Activated CD4-positive, alpha-beta T cell treated with anti-CD3 and anti-CD28 coated beads, Interleukin-2, amount 10 ng/mL, durations not matched to agents 7 days and 5 days (primary cell): Measurements from ENCODE around the gene SCGB2A2. TPM values are rescaled to one million over a fixed set of nuclear protein-coding genes. Genes with fewer than 3 reads are reported as not detected.

ENCODE experiments used
- CTCF ChIA-PET: fragments of 350-600 bp; sonication (Branson Sonifier 250); formaldehyde crosslinking; loops from one replicate; lab custom pipeline; 2021; ENCODE audit warnings: antibody characterized with exemption; lab: Charles Lee
- POLR2A ChIA-PET: fragments of 350-600 bp; sonication (Branson Sonifier 250); formaldehyde crosslinking; loops from one replicate; lab custom pipeline; 2021; ENCODE audit warnings: antibody characterized with exemption; lab: Charles Lee
- DNase-seq: peaks from one replicate; pipeline ENCODE4 v3.0.0-alpha.2; 2020
- H3K27ac Mint-ChIP-seq: one replicate; pipeline ENCODE4 v1.8.0; 2021; ENCODE audit warnings: mild to moderate bottlenecking, moderate library complexity, mixed read lengths
- H3K27me3 Mint-ChIP-seq: one replicate; pipeline ENCODE4 v1.8.0; 2021; ENCODE audit warnings: mixed read lengths
- H3K36me3 Mint-ChIP-seq: one replicate; pipeline ENCODE4 v1.8.0; 2021; ENCODE audit warnings: low read depth, mixed read lengths
- H3K4me1 Mint-ChIP-seq: one replicate; pipeline ENCODE4 v1.8.0; 2021; ENCODE audit warnings: mixed read lengths
- H3K4me3 Mint-ChIP-seq: one replicate; pipeline ENCODE4 v1.8.0; 2021; ENCODE audit warnings: mild to moderate bottlenecking, moderate library complexity, mixed read lengths
- H3K9me3 Mint-ChIP-seq: one replicate; pipeline ENCODE4 v1.8.0; 2021; ENCODE audit warnings: mixed read lengths
- total RNA-seq, 2 experiments: library from RNA; stranded (reverse); gene quantifications; one replicate each; pipeline ENCODE4 v1.2.3, GENCODE V29; 2021

The SCGB2A2 gene
- total RNA-seq, 2 experiments from 2014 or later, result not detected

DNA sequence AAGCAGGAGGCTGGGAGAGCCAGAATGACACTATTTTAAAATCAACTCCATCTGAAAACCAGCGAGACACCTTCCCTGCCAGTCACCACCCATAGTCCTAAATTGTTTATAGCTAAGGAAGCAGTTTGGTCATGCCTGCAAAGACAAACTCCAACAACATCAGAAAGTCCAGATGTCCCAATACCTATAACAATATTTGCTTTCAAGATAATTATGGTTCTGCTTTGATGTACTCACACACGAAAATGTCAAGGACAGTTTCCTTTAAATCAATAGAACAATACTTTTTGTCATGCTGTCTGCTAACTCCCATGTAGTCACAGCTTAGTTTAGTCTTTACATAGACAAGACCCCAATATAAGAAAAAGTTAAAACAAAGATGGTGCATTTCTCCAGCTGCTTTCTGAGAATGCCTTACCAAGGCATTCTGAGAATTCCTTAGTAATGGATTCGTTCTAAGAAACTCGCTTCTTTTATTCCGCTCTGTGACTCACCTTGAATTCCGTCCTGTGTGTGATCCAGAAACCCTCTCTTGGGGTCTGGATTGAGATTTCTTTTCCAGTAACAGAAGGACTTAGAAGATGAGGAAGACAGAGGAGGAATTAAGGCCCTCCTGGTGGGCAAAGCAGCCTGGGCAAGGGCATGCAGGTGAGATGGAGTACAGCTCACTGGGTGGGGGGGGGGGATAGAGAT lies 9.6 kb upstream of the SCGB2A2 start:
- peaks cover 1% of the 10 kb centered on the region for H3K4me1 Mint-ChIP-seq
- no peak overlapping the region for H3K27ac Mint-ChIP-seq
- H3K4me3 Mint-ChIP-seq, result no peak overlapping the region
- H3K27me3 Mint-ChIP-seq, result peaks cover 27% of the 10 kb centered on the region
- no peaks in the 10 kb centered on the region for H3K36me3 Mint-ChIP-seq
- POLR2A ChIA-PET, result no interaction called here
- H3K9me3 Mint-ChIP-seq, result no peaks in the 10 kb centered on the region
- CTCF ChIA-PET, result interaction anchor here (0.9 kb wide), 1 partner anchor 17 kb away, joined by 3 read pairs; no protein-coding TSS in a partner anchor
- DNase-seq, result no peak

DNA sequence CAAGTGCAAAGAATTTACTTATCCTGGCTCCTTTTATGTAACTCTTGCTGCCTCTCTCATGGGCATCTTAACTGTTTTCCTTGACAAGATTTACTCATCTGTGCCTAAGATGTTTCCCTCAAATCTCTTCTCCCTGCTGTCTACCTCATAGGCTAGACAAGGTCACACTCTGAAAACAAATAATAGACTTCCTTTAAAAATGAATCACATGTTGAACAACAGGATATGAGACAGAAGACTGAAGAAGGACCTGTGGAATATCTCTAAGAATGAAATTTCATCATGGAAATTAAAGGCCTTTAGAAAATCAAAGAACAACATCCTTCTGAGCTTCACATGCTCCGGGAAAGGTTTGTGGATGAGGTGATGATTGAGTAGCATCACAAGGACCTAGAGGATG lies 6.0 kb upstream of the SCGB2A2 start:
- ChIA-PET CTCF (interaction anchor here (0.6 kb wide), 1 partner anchor 429 kb away, joined by 3 read pairs; no protein-coding TSS in a partner anchor), POLR2A (no interaction called here)
- DNase-seq, result no peak
- Mint-ChIP-seq H3K27ac (no peak overlapping the region), H3K4me3 (no peak overlapping the region), H3K27me3 (peaks cover 13% of the 10 kb centered on the region), H3K4me1 (peaks cover 1% of the 10 kb centered on the region), H3K9me3 (no peaks in the 10 kb centered on the region), H3K36me3 (no peaks in the 10 kb centered on the region)

DNA sequence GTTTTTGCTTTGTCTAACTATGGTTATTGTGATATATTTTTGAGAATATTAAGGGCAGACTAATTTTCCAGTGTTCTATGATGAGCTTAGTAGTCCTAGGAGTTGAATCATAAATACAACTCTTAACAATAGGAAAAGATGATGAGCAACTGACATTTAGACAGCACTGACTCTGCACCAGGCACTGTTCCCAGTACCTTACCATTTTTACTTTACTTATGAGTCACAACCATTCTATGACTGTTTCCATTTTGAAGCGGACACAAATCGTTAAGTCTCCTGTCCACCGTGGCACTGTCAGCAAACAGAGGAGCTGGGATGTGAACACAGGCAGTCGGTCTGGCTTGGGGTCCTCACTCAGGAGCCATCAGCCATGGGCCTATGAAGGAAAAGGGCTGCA lies 3.4 kb upstream of the SCGB2A2 start:
- Mint-ChIP-seq H3K27me3 (peaks cover 9% of the 10 kb centered on the region), H3K27ac (no peak overlapping the region), H3K36me3 (no peaks in the 10 kb centered on the region), H3K9me3 (no peaks in the 10 kb centered on the region), H3K4me1 (peaks cover 1% of the 10 kb centered on the region), H3K4me3 (no peak overlapping the region)
- DNase-seq, result no peak
- CTCF ChIA-PET, result no interaction called here
- POLR2A ChIA-PET, result no interaction called here

DNA sequence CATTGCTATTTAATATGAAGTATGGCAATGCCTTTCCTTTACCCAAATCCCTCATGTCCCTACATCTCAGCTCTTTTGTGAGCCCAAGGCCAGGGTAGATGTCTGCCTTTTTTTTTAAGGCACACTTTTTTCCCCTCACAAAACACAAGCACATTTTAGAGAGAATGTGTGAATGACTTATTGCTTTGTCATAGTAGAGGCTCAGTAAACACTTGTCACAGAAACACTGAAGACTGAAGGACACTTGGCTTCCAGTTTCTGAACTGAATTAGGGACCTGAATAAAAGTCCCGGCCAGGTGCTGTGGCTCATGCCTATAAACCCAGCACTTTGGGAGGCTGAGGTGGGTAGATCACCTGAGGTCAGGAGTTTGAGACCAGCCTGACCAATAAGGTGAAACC lies 2.9 kb upstream of the SCGB2A2 start:
- POLR2A ChIA-PET, result no interaction called here
- H3K4me3 Mint-ChIP-seq, result no peak overlapping the region
- DNase-seq, result no peak
- peaks cover 8% of the 10 kb centered on the region for H3K27me3 Mint-ChIP-seq
- H3K4me1 Mint-ChIP-seq, result peaks cover 1% of the 10 kb centered on the region
- CTCF ChIA-PET, result no interaction called here
- no peaks in the 10 kb centered on the region for H3K9me3 Mint-ChIP-seq
- no peaks in the 10 kb centered on the region for H3K36me3 Mint-ChIP-seq
- no peak overlapping the region for H3K27ac Mint-ChIP-seq

GRCh38 chr11:62267576-62267975 lies 2.4 kb upstream of the SCGB2A2 start:
- no peak for DNase-seq
- Mint-ChIP-seq H3K36me3 (no peaks in the 10 kb centered on the region), H3K27ac (no peak overlapping the region), H3K4me3 (no peak overlapping the region), H3K9me3 (no peaks in the 10 kb centered on the region), H3K4me1 (peaks cover 1% of the 10 kb centered on the region), H3K27me3 (peaks cover 13% of the 10 kb centered on the region)
- ChIA-PET CTCF (no interaction called here), POLR2A (no interaction called here)

- Mint-ChIP-seq H3K4me1 (no peaks in the 10 kb centered on the region), H3K4me3 (no peak overlapping the region), H3K27ac (no peak overlapping the region), H3K9me3 (no peaks in the 10 kb centered on the region), H3K27me3 (peaks cover 13% of the 10 kb centered on the region), H3K36me3 (no peaks in the 10 kb centered on the region)
- ChIA-PET POLR2A (no interaction called here), CTCF (no interaction called here)
- no peak for DNase-seq
These were observed 3.3 kb downstream of the SCGB2A2 start for GRCh38 chr11:62273284-62273683.

DNA sequence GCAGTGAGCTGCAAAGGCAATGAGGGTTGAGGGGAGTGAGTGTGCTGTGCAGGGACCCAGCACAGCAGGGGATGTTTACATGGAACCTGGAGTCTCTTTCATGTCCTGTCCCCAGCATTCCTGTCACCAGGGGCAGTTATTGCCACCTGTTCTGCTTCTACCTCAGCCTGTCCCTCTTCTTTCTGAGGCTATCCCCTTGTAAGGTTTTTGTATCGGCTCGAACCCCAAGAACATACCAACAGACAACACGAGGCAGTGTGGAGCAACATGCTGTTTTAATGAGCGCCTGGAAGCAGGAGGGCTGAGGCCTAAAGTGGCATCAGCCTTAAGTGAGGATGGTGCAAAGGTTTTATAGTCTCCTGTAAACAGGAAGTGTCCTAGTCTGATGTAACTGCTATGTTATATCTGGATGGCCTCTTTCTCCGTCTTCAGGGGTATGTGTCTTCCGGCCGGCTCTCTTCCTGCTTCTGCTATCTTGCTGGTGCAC lies 3.9 kb downstream of the SCGB2A2 start:
- no peak for DNase-seq
- no peak overlapping the region for H3K27ac Mint-ChIP-seq
- H3K36me3 Mint-ChIP-seq, result no peaks in the 10 kb centered on the region
- H3K9me3 Mint-ChIP-seq, result no peaks in the 10 kb centered on the region
- H3K4me3 Mint-ChIP-seq, result no peak overlapping the region
- ChIA-PET CTCF (no interaction called here), POLR2A (no interaction called here)
- H3K27me3 Mint-ChIP-seq, result peaks cover 13% of the 10 kb centered on the region
- no peaks in the 10 kb centered on the region for H3K4me1 Mint-ChIP-seq

- CTCF ChIA-PET, result no interaction called here
- POLR2A ChIA-PET, result interaction anchor here (0.6 kb wide), 1 partner anchor 20 kb away, joined by 7 read pairs; no protein-coding TSS in a partner anchor
- Mint-ChIP-seq H3K4me1 (no peaks in the 10 kb centered on the region), H3K9me3 (no peaks in the 10 kb centered on the region), H3K36me3 (no peaks in the 10 kb centered on the region), H3K4me3 (no peak overlapping the region), H3K27ac (no peak overlapping the region), H3K27me3 (peaks cover 11% of the 10 kb centered on the region)
- no peak for DNase-seq
These were observed 10.5 kb downstream of the SCGB2A2 start for GRCh38 chr11:62280452-62280851.

DNA sequence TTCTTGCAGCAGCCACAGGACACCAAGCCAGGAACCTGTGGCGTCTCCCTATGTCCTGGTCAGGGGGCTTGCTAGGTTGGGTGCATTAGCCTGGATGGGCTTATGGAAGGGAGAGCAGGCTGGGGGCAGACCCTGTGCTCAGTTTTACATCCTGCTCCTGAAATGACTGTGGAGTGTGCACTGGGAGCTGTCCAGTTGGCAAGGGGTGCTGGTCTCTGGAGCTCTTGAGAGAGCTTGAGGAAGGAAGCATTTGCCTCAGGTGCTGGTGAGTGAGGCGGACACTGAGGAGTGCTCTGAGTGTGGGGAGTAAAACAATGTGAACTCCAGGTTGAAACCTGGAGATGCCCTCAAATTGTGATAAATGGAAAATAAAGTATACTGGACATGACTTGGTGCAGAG lies 25.5 kb downstream of the SCGB2A2 start:
- Mint-ChIP-seq H3K27ac (no peak overlapping the region), H3K4me1 (no peaks in the 10 kb centered on the region), H3K27me3 (peaks cover 20% of the 10 kb centered on the region), H3K36me3 (no peaks in the 10 kb centered on the region), H3K9me3 (no peaks in the 10 kb centered on the region), H3K4me3 (no peak overlapping the region)
- ChIA-PET POLR2A (no interaction called here), CTCF (no interaction called here)
- peak; percentile 13 for DNase-seq

DNA sequence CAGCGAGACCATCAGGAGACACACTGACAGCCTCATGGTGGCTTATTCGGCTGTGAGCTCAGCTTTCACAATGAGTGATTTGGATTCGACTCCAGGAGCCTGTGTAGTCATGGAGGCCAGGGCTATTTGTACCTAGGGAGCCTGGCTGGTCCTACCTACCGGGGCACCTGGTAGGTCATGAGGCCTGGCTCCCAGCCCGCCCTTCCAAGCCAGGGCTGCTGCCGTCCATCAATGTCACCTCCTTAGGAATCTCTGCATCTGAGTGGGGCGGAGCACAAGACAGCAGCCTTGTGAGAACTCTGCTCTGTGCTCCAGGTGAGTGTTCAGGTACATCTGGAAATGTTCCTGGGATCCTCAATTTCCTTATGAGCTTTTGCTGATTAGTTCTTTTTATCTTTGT lies 29.0 kb downstream of the SCGB2A2 start, which contains the start of gene SCGB1D4:
Gene SCGB1D4, minus strand, starts transcription at position 101 of the 400 bp plus-strand sequence. Its CDS starts 65 bp downstream, at position 36.
- Mint-ChIP-seq H3K27ac (no peak within 1 kb of the TSS), H3K9me3 (no peaks in the 10 kb centered on the region), H3K36me3 (no peaks in the 10 kb centered on the region), H3K27me3 (peaks cover 15% of the 10 kb centered on the region), H3K4me1 (no peaks in the 10 kb centered on the region), H3K4me3 (no peak within 1 kb of the TSS)
- no peak for DNase-seq
- ChIA-PET POLR2A (no interaction called here), CTCF (interaction anchor here (1.0 kb wide), 1 partner anchor 12 kb away, joined by 3 read pairs; no protein-coding TSS in a partner anchor)

DNA sequence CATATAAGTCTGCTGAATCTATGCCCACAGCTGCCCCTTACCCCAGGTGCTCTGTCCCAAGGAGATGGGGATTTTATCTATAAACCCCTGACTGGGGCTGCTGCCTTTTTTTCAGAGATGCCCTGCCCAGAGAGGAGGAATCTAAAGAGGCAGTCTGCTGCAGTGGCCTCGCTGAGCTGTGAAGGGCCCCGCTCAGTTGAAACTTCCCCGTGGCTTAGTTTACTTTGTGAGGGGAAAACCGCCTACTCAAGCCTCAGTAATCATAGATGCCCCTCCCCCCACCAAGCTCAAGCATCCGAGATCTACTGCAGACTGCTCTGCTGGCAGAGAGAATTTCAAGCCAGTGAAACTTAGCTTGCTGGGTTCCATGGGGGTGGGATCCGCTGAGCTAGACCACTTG lies 36.3 kb downstream of the SCGB2A2 start:
- Mint-ChIP-seq H3K27ac (no peak overlapping the region), H3K27me3 (peaks cover 27% of the 10 kb centered on the region)

DNA sequence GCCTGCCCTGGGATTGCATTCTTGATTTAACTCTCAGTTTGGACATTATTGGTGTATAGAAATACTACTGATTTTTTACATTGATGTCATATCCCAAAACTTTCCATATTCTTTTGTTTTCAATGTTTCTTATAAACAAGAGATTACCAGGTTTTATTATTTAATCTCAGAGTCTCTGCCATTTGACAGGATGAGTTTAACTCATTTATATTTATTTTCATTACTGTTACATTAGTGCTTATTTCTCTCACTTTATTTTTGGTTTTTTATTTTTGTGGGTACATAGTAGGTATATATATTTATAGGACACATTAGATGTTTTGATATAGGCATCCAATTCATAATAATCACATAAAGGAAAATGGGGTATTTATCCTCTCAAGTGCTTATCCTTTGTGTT lies 38.0 kb downstream of the SCGB2A2 start:
- Mint-ChIP-seq H3K36me3 (no peaks in the 10 kb centered on the region), H3K27me3 (peaks cover 35% of the 10 kb centered on the region), H3K4me1 (peaks cover 12% of the 10 kb centered on the region), H3K4me3 (no peak overlapping the region), H3K27ac (no peak overlapping the region), H3K9me3 (no peaks in the 10 kb centered on the region)
- POLR2A ChIA-PET, result no interaction called here
- DNase-seq, result no peak
- CTCF ChIA-PET, result no interaction called here

More for the DNA sequence above, 36.3 kb downstream of the SCGB2A2 start:
- DNase-seq, result no peak
- ChIA-PET POLR2A (no interaction called here), CTCF (interaction anchor here (0.6 kb wide), 2 partner anchors 158 to 789 kb away, joined by 4 to 7 read pairs; no protein-coding TSS in a partner anchor)
- H3K36me3 Mint-ChIP-seq, result no peaks in the 10 kb centered on the region
- H3K9me3 Mint-ChIP-seq, result no peaks in the 10 kb centered on the region
- peaks cover 4% of the 10 kb centered on the region for H3K4me1 Mint-ChIP-seq
- no peak overlapping the region for H3K4me3 Mint-ChIP-seq

DNA sequence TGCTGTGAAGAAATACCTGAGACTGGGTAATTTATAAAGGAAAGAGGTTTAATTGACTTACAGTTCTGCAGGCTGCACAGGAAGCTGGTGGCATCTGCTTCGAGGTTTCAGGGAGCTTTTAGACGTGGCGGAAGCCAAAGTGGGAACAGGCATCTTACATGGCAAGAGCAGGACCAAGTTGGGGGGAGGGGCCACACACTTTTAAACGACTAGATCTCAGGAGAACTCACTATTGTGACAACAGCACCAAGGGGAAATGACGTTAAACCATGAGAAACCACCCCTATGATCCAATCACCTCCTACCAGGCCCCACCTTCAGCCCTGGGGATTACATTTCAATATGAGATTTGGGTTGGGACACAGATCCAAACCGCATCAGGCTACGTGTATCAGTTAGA lies 40.0 kb downstream of the SCGB2A2 start:
- Mint-ChIP-seq H3K36me3 (no peaks in the 10 kb centered on the region), H3K9me3 (no peaks in the 10 kb centered on the region), H3K27ac (no peak overlapping the region), H3K4me1 (peaks cover 12% of the 10 kb centered on the region), H3K4me3 (no peak overlapping the region), H3K27me3 (peaks cover 43% of the 10 kb centered on the region)
- POLR2A ChIA-PET, result no interaction called here
- no peak for DNase-seq
- CTCF ChIA-PET, result interaction anchor here (1.0 to 1.3 kb wide), 3 partner anchors 10 to 146 kb away, joined by 3 read pairs; no protein-coding TSS in a partner anchor
